NCI-H2171 treated with DMSO at 0.1 percent for 48 hours (cell line): ENCODE results near the gene ZDHHC11B.

Experiments
- DNase-seq: peaks from one replicate; lab custom pipeline; 2025; lab: John Stamatoyannopoulos, UW

Gene ZDHHC11B

GRCh38 chr5:660491-661030 lies 124.0 kb downstream of the ZDHHC11B start:
- no peak for DNase-seq
